GM19023 (cell line): ENCODE data around the gene LIMD2.
"Not testable (repeated sequence)": the region's sequence is repeated elsewhere in the genome, so short reads cannot be mapped to it uniquely, and the experiment has no call there.

ENCODE experiments used
- ATAC-seq: cut with Tn5 transposase; IDR thresholded peaks from one replicate; pipeline ENCODE4 v1.9.1; 2021; ENCODE audit warnings: mild to moderate bottlenecking, moderate library complexity; ENCODE audit not compliant: unreplicated experiment

Gene LIMD2

GRCh38 chr17:63699638-63700527 lies at the start of gene LIMD2:
Gene LIMD2, minus strand, starts transcription at chr17:63700125. Its CDS starts 827 bp downstream, at chr17:63699298.
- ATAC-seq, result peak; percentile 15

GRCh38 chr17:63741408-63742173 lies 41.7 kb upstream of the LIMD2 start, which contains the start of gene STRADA:
Gene STRADA, minus strand, starts transcription at chr17:63741799. Its CDS starts 13,430 bp downstream, at chr17:63728369.
- ATAC-seq, result peak; percentile 85

GRCh38 chr17:63741143-63741407 lies 41.1 kb upstream of the LIMD2 start:
- ATAC-seq, result peak; percentile 26

GRCh38 chr17:63740464-63741142 lies 40.7 kb upstream of the LIMD2 start:
- ATAC-seq, result no peak

- no peak for ATAC-seq
Observed at GRCh38 chr17:63735691-63736090, 35.8 kb upstream of the LIMD2 start.

- ATAC-seq, result no peak
Observed at GRCh38 chr17:63722403-63722802, 22.5 kb upstream of the LIMD2 start.

GRCh38 chr17:63720194-63720593 lies 20.3 kb upstream of the LIMD2 start:
- not testable (repeated sequence) for ATAC-seq

- ATAC-seq, result no peak
Observed at GRCh38 chr17:63718988-63719387, 19.1 kb upstream of the LIMD2 start.

- no peak for ATAC-seq
Observed at GRCh38 chr17:63716426-63716825, 16.5 kb upstream of the LIMD2 start.

- ATAC-seq, result no peak
Observed at GRCh38 chr17:63714550-63715277, 14.8 kb upstream of the LIMD2 start.

GRCh38 chr17:63709110-63709509 lies 9.2 kb upstream of the LIMD2 start:
- no peak for ATAC-seq

- ATAC-seq, result no peak
Observed at GRCh38 chr17:63707151-63707550, 7.2 kb upstream of the LIMD2 start.

GRCh38 chr17:63706336-63707082 lies 6.6 kb upstream of the LIMD2 start:
- ATAC-seq, result no peak

- no peak for ATAC-seq
Observed at GRCh38 chr17:63705657-63706056, 5.7 kb upstream of the LIMD2 start.

GRCh38 chr17:63704836-63705235 lies 4.9 kb upstream of the LIMD2 start:
- no peak for ATAC-seq

- ATAC-seq, result no peak
Observed at GRCh38 chr17:63704259-63704576, 4.3 kb upstream of the LIMD2 start.

- ATAC-seq, result no peak
Observed at GRCh38 chr17:63703556-63704258, 3.8 kb upstream of the LIMD2 start.

GRCh38 chr17:63703029-63703428 lies 3.1 kb upstream of the LIMD2 start:
- no peak for ATAC-seq

GRCh38 chr17:63702721-63703015 lies 2.7 kb upstream of the LIMD2 start:
- no peak for ATAC-seq
